GM12878 (cell line): ENCODE results near the gene MTIF3. TPM values are rescaled to one million over a fixed set of nuclear protein-coding genes. Genes with fewer than 3 reads are reported as not detected.
A peak's percentile ranks its signal among the peaks of the same experiment; 100 is the strongest.

ENCODE experiments used
- ATAC-seq: fragments of 200-7000 bp; cut with Tn5 transposase; 3 replicates; pipeline ENCODE4 v1.9.1; 2020; ENCODE audit warnings: mild to moderate bottlenecking, moderate library complexity
- BruUV-seq: library from RNA; stranded (reverse); fragments of 400-500 nt; replicated peaks from 2 replicates; lab custom pipeline; 2021; lab: Mats Ljungman, UMichigan
- CTCF ChIA-PET: fragments of 300-600 bp; sonication (Branson Sonifier 250); formaldehyde crosslinking; extraction: SDS; loops from one replicate; lab custom pipeline; 2021; ENCODE audit warnings: inconsistent platforms; lab: Yijun Ruan, JAX
- POLR2A ChIA-PET: fragments of 350-600 bp; formaldehyde crosslinking; extraction: SDS; loops from one replicate; lab custom pipeline; 2021; ENCODE audit warnings: inconsistent platforms; lab: Charles Lee
- RAD21 ChIA-PET: fragments of 300-600 bp; sonication (Branson Sonifier 250); formaldehyde crosslinking; loops from one replicate; lab custom pipeline; 2023; ENCODE audit warnings: antibody characterized with exemption; ENCODE audit not compliant: unreplicated experiment; lab: Charles Lee
- SMC1A ChIA-PET: fragments of 300-600 bp; sonication (Branson Sonifier 250); formaldehyde crosslinking; loops from one replicate; lab custom pipeline; 2023; ENCODE audit not compliant: unreplicated experiment, uncharacterized antibody; lab: Charles Lee
- DNase-seq: peaks from one replicate; pipeline ENCODE4 v3.0.0-alpha.2; 2011; ENCODE audit warnings: low read depth, low spot score
- FAIRE-seq: peaks from 3 replicates; lab custom pipeline; 2011; peaks lifted over from hg19 to GRCh38; lab: Jason Lieb, UNC
- H2AFZ ChIP-seq: 2 replicates; pipeline ENCODE4 v1.6.0; 2011; ENCODE audit warnings: low read depth, low read length, control low read depth; ENCODE audit not compliant: control insufficient read depth
- H3K27ac ChIP-seq: 2 replicates; pipeline ENCODE4 v1.5.1; 2011; ENCODE audit warnings: control low read depth; ENCODE audit not compliant: control insufficient read depth, insufficient read depth
- H3K27me3 ChIP-seq, 2 experiments: replicated peaks in 1 of 2; 2 replicates each; pipeline versions ENCODE4 v1.6.0 to v1.6.1; 2011; ENCODE audit warnings: low read length in 1 of 2; ENCODE audit not compliant: control insufficient read depth in 2 of 2, insufficient read depth in 2 of 2
- H3K36me3 ChIP-seq, 2 experiments: 2 replicates each; pipeline ENCODE4 v1.5.1; 2011; ENCODE audit warnings: low read length in 1 of 2; ENCODE audit not compliant: control insufficient read depth in 2 of 2, insufficient read depth in 2 of 2
- H3K4me1 ChIP-seq: 2 replicates; pipeline ENCODE4 v1.6.1; 2011; ENCODE audit warnings: mild to moderate bottlenecking, low read length, moderate library complexity, mixed read lengths; ENCODE audit not compliant: control insufficient read depth, insufficient read depth
- H3K4me2 ChIP-seq: 2 replicates; pipeline ENCODE4 v1.6.0; 2011; ENCODE audit warnings: control low read depth; ENCODE audit not compliant: control insufficient read depth, insufficient read depth
- H3K4me3 ChIP-seq: fragments of 200-600 bp; sonication (generic); 2 replicates; pipeline ENCODE4 v1.5.1; 2016
- H3K79me2 ChIP-seq: 2 replicates; pipeline ENCODE4 v1.6.0; 2011; ENCODE audit warnings: low read length; ENCODE audit not compliant: control insufficient read depth, insufficient read depth
- H3K9ac ChIP-seq: 2 replicates; pipeline ENCODE4 v1.8.0; 2011; ENCODE audit warnings: low read length, control low read depth, mixed read lengths; ENCODE audit not compliant: control insufficient read depth, insufficient read depth
- H3K9me3 ChIP-seq: replicated peaks from 3 replicates; pipeline ENCODE4 v1.5.1; 2011; ENCODE audit warnings: mild to moderate bottlenecking, low read length; ENCODE audit not compliant: control insufficient read depth, insufficient read depth
- H4K20me1 ChIP-seq: 2 replicates; pipeline ENCODE4 v1.6.0; 2011; ENCODE audit not compliant: control insufficient read depth, insufficient read depth
- CBFB ChIP-seq: IDR thresholded peaks from 2 replicates; pipeline ENCODE4 v1.6.1; 2016; ENCODE audit warnings: antibody characterized with exemption, low read depth
- NR2C1 ChIP-seq: fragments of 450-650 bp; IDR thresholded peaks from 2 replicates; pipeline ENCODE4 v1.6.1; 2017; ENCODE audit warnings: antibody characterized with exemption, mild to moderate bottlenecking, moderate library complexity
- RBBP5 ChIP-seq: fragments of 200-600 bp; sonication (generic); conservative IDR thresholded peaks from 2 replicates; pipeline ENCODE4 v1.6.1; 2016
- SREBF2 ChIP-seq: IDR thresholded peaks from 2 replicates; pipeline ENCODE4 v1.6.1; 2012; ENCODE audit warnings: mild to moderate bottlenecking, low read length
- TARDBP ChIP-seq: IDR thresholded peaks from 2 replicates; pipeline ENCODE4 v1.6.1; 2016; ENCODE audit warnings: borderline replicate concordance
- ZNF217 ChIP-seq: fragments of 450-650 bp; IDR thresholded peaks from 2 replicates; pipeline ENCODE4 v1.6.1; 2017; ENCODE audit warnings: antibody characterized with exemption, mild to moderate bottlenecking
- WGBS: methylation state at CpG from one replicate; pipeline ENCODE4 v1.1.6; 2016; ENCODE audit warnings: low lambda C conversion rate; ENCODE audit not compliant: insufficient replicate concordance, insufficient coverage; ENCODE audit errors: missing lambda C conversion rate; 5-methylcytosine and 5-hydroxymethylcytosine counted together
- in situ Hi-C: fragments of 300-500 bp; cut with MboI; formaldehyde crosslinking; loops from 9 replicates; pipeline ENCODE4 v1.14.3; 2018; ENCODE audit warnings: mixed read lengths
- intact Hi-C: fragments of 100-400 bp; cut with micrococcal nuclease; formaldehyde crosslinking; loops from one replicate; pipeline ENCODE4 v1.14.2; 2022; ENCODE audit not compliant: unreplicated experiment
- polyA plus RNA-seq, 11 experiments: library from polyadenylated mRNA; depleted of rRNA in 4 of 11; unstranded in 6 of 11; stranded (reverse) in 5 of 11; fragments of >200 nt; fragmentation: Nextera tagmentation in 4 of 11; fragmentation: Illumina TruSeq in 1 of 11; extraction: Ambion mirVana in 4 of 11; extraction: Trizol in 1 of 11; gene quantifications; 1 replicate in 1 of 11; 2 replicates in 10 of 11; pipeline versions ENCODE4 v1.2.1 to v1.2.3, GENCODE V29; 2011 to 2016; ENCODE audit warnings: inconsistent platforms in 2 of 11, missing spikeins in 2 of 11, low read depth in 1 of 11
- total RNA-seq, 4 experiments: library from RNA; depleted of rRNA in 3 of 4; stranded (reverse); fragments of >200 nt in 3 of 4; fragmentation: Illumina TruSeq in 1 of 4; extraction: Trizol in 1 of 4; gene quantifications; 2 replicates each; pipeline versions ENCODE4 v1.2.1 to v1.2.3, GENCODE V29; 2013 to 2021
- TF ChIP-seq, protein P1 (sequence below): fragments of 450-650 bp; IDR thresholded peaks from 2 replicates; pipeline ENCODE4 v1.6.1; 2016; ENCODE audit warnings: mild to moderate bottlenecking
- TF ChIP-seq, protein P2 (sequence below), 3 experiments: IDR thresholded peaks in 2 of 3; conservative IDR thresholded peaks in 1 of 3; 2 replicates each; pipeline ENCODE4 v1.5.1; 2011; ENCODE audit warnings: low read depth in 3 of 3, low read length in 3 of 3, mild to moderate bottlenecking in 3 of 3, control low read depth in 2 of 3, moderate library complexity in 2 of 3, inconsistent platforms in 1 of 3, mixed read lengths in 1 of 3; ENCODE audit not compliant: control insufficient read depth in 2 of 3, insufficient read depth in 1 of 3; ENCODE audit errors: extremely low read depth in 1 of 3

MTIF3 gene
- total and polyA plus RNA-seq, 10 of the 15 experiments (the other 5 are each of a cell fraction or from before 2014, with no cell fraction given), result 22.4 to 73.9 (median 49.7) TPM

DNA sequence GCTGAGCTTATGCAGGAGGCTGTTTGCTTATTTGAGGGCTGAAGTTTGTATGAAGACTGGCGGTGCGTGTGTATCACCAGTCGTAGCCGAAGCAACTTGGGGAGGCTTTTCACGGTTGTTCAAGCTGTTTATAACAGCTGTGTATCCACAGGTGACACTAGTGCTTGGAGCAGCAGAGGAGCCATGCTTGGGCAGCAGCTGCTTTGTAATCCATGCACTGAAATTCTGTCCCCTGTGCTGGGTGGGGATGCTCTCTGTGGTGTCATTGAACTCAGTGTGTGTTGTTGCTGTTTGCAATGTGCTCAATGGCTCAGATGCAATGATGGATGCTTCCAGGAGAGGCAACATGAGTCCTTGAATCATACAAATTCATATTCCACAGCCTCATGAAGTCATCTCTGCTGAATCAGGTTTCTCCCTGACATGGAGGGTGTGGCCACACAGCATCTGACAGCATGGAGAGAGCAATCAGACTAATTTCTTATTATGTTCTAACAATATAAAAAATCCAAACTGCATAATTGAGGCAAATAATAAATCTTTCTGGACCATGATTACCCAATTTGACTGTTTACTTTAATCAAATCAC, 44.7 kb downstream of the MTIF3 start:
- H3K4me3 ChIP-seq, result no peak overlapping the region
- no peaks in the 10 kb centered on the region for H3K4me1 ChIP-seq
- H3K27me3 ChIP-seq, result no peaks in the 10 kb centered on the region; a peak in 2 of 4 replicates
- TF ChIP-seq, protein P1, sequence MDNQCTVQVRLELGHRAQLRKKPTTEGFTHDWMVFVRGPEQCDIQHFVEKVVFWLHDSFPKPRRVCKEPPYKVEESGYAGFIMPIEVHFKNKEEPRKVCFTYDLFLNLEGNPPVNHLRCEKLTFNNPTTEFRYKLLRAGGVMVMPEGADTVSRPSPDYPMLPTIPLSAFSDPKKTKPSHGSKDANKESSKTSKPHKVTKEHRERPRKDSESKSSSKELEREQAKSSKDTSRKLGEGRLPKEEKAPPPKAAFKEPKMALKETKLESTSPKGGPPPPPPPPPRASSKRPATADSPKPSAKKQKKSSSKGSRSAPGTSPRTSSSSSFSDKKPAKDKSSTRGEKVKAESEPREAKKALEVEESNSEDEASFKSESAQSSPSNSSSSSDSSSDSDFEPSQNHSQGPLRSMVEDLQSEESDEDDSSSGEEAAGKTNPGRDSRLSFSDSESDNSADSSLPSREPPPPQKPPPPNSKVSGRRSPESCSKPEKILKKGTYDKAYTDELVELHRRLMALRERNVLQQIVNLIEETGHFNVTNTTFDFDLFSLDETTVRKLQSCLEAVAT, result no peak
- TF ChIP-seq CBFB (no peak), TARDBP (no peak), NR2C1 (no peak), SREBF2 (no peak), ZNF217 (no peak), RBBP5 (no peak)
- TF ChIP-seq, protein P2, sequence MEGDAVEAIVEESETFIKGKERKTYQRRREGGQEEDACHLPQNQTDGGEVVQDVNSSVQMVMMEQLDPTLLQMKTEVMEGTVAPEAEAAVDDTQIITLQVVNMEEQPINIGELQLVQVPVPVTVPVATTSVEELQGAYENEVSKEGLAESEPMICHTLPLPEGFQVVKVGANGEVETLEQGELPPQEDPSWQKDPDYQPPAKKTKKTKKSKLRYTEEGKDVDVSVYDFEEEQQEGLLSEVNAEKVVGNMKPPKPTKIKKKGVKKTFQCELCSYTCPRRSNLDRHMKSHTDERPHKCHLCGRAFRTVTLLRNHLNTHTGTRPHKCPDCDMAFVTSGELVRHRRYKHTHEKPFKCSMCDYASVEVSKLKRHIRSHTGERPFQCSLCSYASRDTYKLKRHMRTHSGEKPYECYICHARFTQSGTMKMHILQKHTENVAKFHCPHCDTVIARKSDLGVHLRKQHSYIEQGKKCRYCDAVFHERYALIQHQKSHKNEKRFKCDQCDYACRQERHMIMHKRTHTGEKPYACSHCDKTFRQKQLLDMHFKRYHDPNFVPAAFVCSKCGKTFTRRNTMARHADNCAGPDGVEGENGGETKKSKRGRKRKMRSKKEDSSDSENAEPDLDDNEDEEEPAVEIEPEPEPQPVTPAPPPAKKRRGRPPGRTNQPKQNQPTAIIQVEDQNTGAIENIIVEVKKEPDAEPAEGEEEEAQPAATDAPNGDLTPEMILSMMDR (IDR thresholded peaks at IDR 0.05 in 2 of 3, conservative IDR thresholded peaks at IDR 0.05 in 1 of 3; ENCODE audit: control insufficient read depth in 2 of 3, extremely low read depth in 1 of 3, insufficient read depth in 1 of 3, low read depth in 3 of 3, low read length in 3 of 3), result 0 out of 6 replicates have a peak, but pooled peaks of 1 of the 3 experiments have one; percentile 3
- TF ChIP-seq, all 136 proteins: peak for 1
- POLR2A ChIA-PET, result no interaction called here
- DNase-seq (no peak), FAIRE-seq (no peak), ATAC-seq (peak; percentile 34; the same call in 1 of the 3 replicates)
- SMC1A ChIA-PET, result interaction anchor here (0.6 to 2.5 kb wide), 2 partner anchors 374 to 421 kb away, joined by 3 to 8 read pairs; no protein-coding TSS in a partner anchor
- no peaks in the 10 kb centered on the region for H4K20me1 ChIP-seq
- intact Hi-C loops (loop anchor here (1.0 kb wide), 1 partner anchor 421 kb away; no protein-coding TSS in a partner anchor), in situ Hi-C loops (no loop called here)
- no peak overlapping the region for H2AFZ ChIP-seq
- no peaks in the 10 kb centered on the region for H3K79me2 ChIP-seq
- no peaks in the 10 kb centered on the region for H3K36me3 ChIP-seq
- H3K4me2 ChIP-seq, result no peak overlapping the region
- H3K9ac ChIP-seq, result no peak overlapping the region
- 46% methylated on average over 5 of the region's 5 CpGs for WGBS
- RAD21 ChIA-PET, result interaction anchor here (0.6 to 1.1 kb wide), 2 partner anchors 128 to 421 kb away, joined by 3 read pairs; no protein-coding TSS in a partner anchor
- H3K27ac ChIP-seq, result no peak overlapping the region
- no TSS peak for BruUV-seq
- CTCF ChIA-PET, result interaction anchor here (0.5 to 2.9 kb wide), 11 partner anchors 10 to 458 kb away, joined by 3 to 23 read pairs (median 3); no protein-coding TSS in a partner anchor
- H3K9me3 ChIP-seq, result no peaks in the 10 kb centered on the region; the same call in 2 of the 3 replicates
